Measurements from ENCODE around the gene ILDR2.
A peak's percentile ranks its signal among the peaks of the same experiment; 100 is the strongest.

The ILDR2 gene

GRCh38 chr1:166948856-166949350 is 26.4 kb downstream of the ILDR2 start:
- DNase-seq (no peak), ATAC-seq (no peak)
- H3K4me1 Mint-ChIP-seq, result peaks cover 38% of the 10 kb centered on the region
- H3K9me3 Mint-ChIP-seq, result no peaks in the 10 kb centered on the region
- H3K27ac Mint-ChIP-seq, result no peak overlapping the region
- peaks cover 42% of the 10 kb centered on the region for H3K27me3 Mint-ChIP-seq
- no peak overlapping the region for H3K4me3 Mint-ChIP-seq

- Mint-ChIP-seq H3K4me3 (peak overlapping the region; percentile 59 to 77), H3K27me3 (peaks cover 42% of the 10 kb centered on the region)
- DNase-seq, result no peak
Observed at GRCh38 chr1:166947398-166948043, 27.8 kb downstream of the ILDR2 start.

GRCh38 chr1:166944186-166944967 is 31.0 kb downstream of the ILDR2 start:
- H3K4me3 Mint-ChIP-seq, result no peak overlapping the region
- no peaks in the 10 kb centered on the region for H3K9me3 Mint-ChIP-seq
- H3K27me3 Mint-ChIP-seq, result peaks cover 42% of the 10 kb centered on the region
- H3K27ac Mint-ChIP-seq, result no peak overlapping the region
- DNase-seq (no peak), ATAC-seq (peak; percentile 91)
- peaks cover 53% of the 10 kb centered on the region for H3K4me1 Mint-ChIP-seq

More at GRCh38 chr1:166947398-166948043, 27.8 kb downstream of the ILDR2 start:
- no peak overlapping the region for H3K27ac Mint-ChIP-seq
- H3K4me1 Mint-ChIP-seq, result peaks cover 47% of the 10 kb centered on the region
- H3K9me3 Mint-ChIP-seq, result no peaks in the 10 kb centered on the region
- no peak for ATAC-seq

GRCh38 chr1:166939741-166940375 is 35.5 kb downstream of the ILDR2 start:
- no peak overlapping the region for H3K4me3 Mint-ChIP-seq
- no peaks in the 10 kb centered on the region for H3K9me3 Mint-ChIP-seq
- H3K4me1 Mint-ChIP-seq, result peaks cover 29% of the 10 kb centered on the region
- no peak overlapping the region for H3K27ac Mint-ChIP-seq
- peaks cover 4% of the 10 kb centered on the region for H3K27me3 Mint-ChIP-seq
- ATAC-seq (no peak), DNase-seq (no peak)

- Mint-ChIP-seq H3K27ac (no peak overlapping the region), H3K4me3 (no peak overlapping the region), H3K27me3 (peaks cover 9% of the 10 kb centered on the region), H3K9me3 (no peaks in the 10 kb centered on the region), H3K4me1 (peaks cover 21% of the 10 kb centered on the region)
- ATAC-seq, result no peak
- no peak for DNase-seq
Observed at GRCh38 chr1:166937962-166938361, 37.4 kb downstream of the ILDR2 start.

GRCh38 chr1:166937329-166937728 is 38.0 kb downstream of the ILDR2 start:
- Mint-ChIP-seq H3K9me3 (no peaks in the 10 kb centered on the region), H3K27ac (no peak overlapping the region), H3K4me3 (no peak overlapping the region), H3K4me1 (peaks cover 18% of the 10 kb centered on the region), H3K27me3 (peaks cover 9% of the 10 kb centered on the region)
- DNase-seq (no peak), ATAC-seq (no peak)

GRCh38 chr1:166933633-166934032 is 41.7 kb downstream of the ILDR2 start:
- Mint-ChIP-seq H3K27ac (no peak overlapping the region), H3K27me3 (peaks cover 9% of the 10 kb centered on the region), H3K9me3 (no peaks in the 10 kb centered on the region), H3K4me3 (no peak overlapping the region), H3K4me1 (peaks cover 8% of the 10 kb centered on the region)
- ATAC-seq (no peak), DNase-seq (no peak)

- ATAC-seq, result no peak
Observed at GRCh38 chr1:166933140-166933539, 42.2 kb downstream of the ILDR2 start.

GRCh38 chr1:166929911-166930310 is 45.4 kb downstream of the ILDR2 start:
- no peak for DNase-seq
- no peak for ATAC-seq
- Mint-ChIP-seq H3K27me3 (peaks cover 23% of the 10 kb centered on the region), H3K4me1 (peaks cover 8% of the 10 kb centered on the region), H3K4me3 (no peak overlapping the region), H3K27ac (no peak overlapping the region), H3K9me3 (no peaks in the 10 kb centered on the region)

More at GRCh38 chr1:166933140-166933539, 42.2 kb downstream of the ILDR2 start:
- peaks cover 8% of the 10 kb centered on the region for H3K4me1 Mint-ChIP-seq
- no peak overlapping the region for H3K4me3 Mint-ChIP-seq
- no peak for DNase-seq
- peaks cover 9% of the 10 kb centered on the region for H3K27me3 Mint-ChIP-seq
- H3K9me3 Mint-ChIP-seq, result no peaks in the 10 kb centered on the region
- H3K27ac Mint-ChIP-seq, result no peak overlapping the region

- Mint-ChIP-seq H3K27ac (no peak overlapping the region), H3K9me3 (no peaks in the 10 kb centered on the region), H3K4me1 (no peaks in the 10 kb centered on the region), H3K27me3 (peaks cover 23% of the 10 kb centered on the region), H3K4me3 (no peak overlapping the region)
- DNase-seq (no peak), ATAC-seq (no peak)
Observed at GRCh38 chr1:166927701-166928100, 47.6 kb downstream of the ILDR2 start.

GRCh38 chr1:166925810-166926478 is 49.4 kb downstream of the ILDR2 start:
- peaks cover 41% of the 10 kb centered on the region for H3K27me3 Mint-ChIP-seq
- H3K4me3 Mint-ChIP-seq, result no peak overlapping the region
- ATAC-seq (no peak), DNase-seq (no peak)
- H3K4me1 Mint-ChIP-seq, result no peaks in the 10 kb centered on the region
- H3K9me3 Mint-ChIP-seq, result no peaks in the 10 kb centered on the region
- no peak overlapping the region for H3K27ac Mint-ChIP-seq

- no peak overlapping the region for H3K4me3 Mint-ChIP-seq
- peaks cover 6% of the 10 kb centered on the region for H3K4me1 Mint-ChIP-seq
- H3K27ac Mint-ChIP-seq, result no peak overlapping the region
- DNase-seq (no peak), ATAC-seq (no peak)
- no peaks in the 10 kb centered on the region for H3K9me3 Mint-ChIP-seq
- H3K27me3 Mint-ChIP-seq, result peaks cover 50% of the 10 kb centered on the region
Observed at GRCh38 chr1:166924823-166925541, 50.4 kb downstream of the ILDR2 start.

GRCh38 chr1:166920561-166921475 is 54.5 kb downstream of the ILDR2 start:
- peak in 1 of 2 donors; percentile 10 for DNase-seq
- Mint-ChIP-seq H3K4me3 (peak overlapping the region; percentile 75 to 86), H3K27ac (no peak overlapping the region), H3K4me1 (peaks cover 6% of the 10 kb centered on the region), H3K27me3 (peaks cover 56% of the 10 kb centered on the region), H3K9me3 (no peaks in the 10 kb centered on the region)
- peak; percentile 53 for ATAC-seq

GRCh38 chr1:166918956-166919316 is 56.4 kb downstream of the ILDR2 start:
- Mint-ChIP-seq H3K27me3 (peaks cover 50% of the 10 kb centered on the region), H3K27ac (no peak overlapping the region), H3K4me1 (peaks cover 6% of the 10 kb centered on the region), H3K9me3 (no peaks in the 10 kb centered on the region), H3K4me3 (no peak overlapping the region)
- ATAC-seq (no peak), DNase-seq (no peak)

Measured in stimulated activated naive CD8-positive, alpha-beta T cell treated with anti-CD3 and anti-CD28 coated beads, Interleukin-15, amount 100 ng/mL, for 72 hours (primary cell).